GM23248 (cell line): ENCODE results near the gene CUL3.

ENCODE experiments used
- EZH2 ChIP-seq: fragments of 200-600 bp; sonication (generic); IDR thresholded peaks from 2 replicates; pipeline ENCODE4 v1.6.1; 2018; ENCODE audit warnings: antibody characterized with exemption, mild to moderate bottlenecking; ENCODE audit not compliant: insufficient read depth, poor library complexity, severe bottlenecking
- EZH2phosphoT487 ChIP-seq: fragments of 200-600 bp; sonication (generic); IDR thresholded peaks from 2 replicates; pipeline ENCODE4 v1.6.1; 2018; ENCODE audit warnings: antibody characterized with exemption, moderate library complexity, mild to moderate bottlenecking, low read depth; ENCODE audit not compliant: insufficient read depth

DNA sequence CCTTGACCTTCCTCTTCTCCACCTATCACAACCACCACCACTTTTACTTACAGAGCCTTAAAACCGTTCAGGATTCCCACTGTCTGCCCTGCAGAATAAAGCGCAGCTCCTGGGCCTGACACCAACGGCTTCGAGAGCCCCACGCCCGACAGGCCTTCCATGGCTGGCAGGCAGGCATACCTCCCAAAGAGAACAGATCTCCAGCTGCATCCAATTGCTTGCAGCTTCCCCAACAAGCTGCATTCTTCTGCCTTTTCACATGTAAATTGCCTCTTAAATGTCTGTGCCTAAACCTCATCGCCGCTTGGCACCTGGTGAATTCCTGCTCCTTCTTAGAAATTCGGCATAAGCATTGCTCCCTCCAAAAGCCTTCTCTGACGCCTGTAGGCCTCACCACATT, 151.7 kb downstream of the CUL3 start:
- TF ChIP-seq EZH2 (no peak), EZH2phosphoT487 (no peak)
